HepG2 (cell line): ENCODE results near the gene SFTPB. TPM values are rescaled to one million over a fixed set of nuclear protein-coding genes. Genes with fewer than 3 reads are reported as not detected.

Source experiments
- ATAC-seq: fragments of 200-7000 bp; cut with Tn5 transposase; 3 replicates; pipeline ENCODE4 v1.9.1; 2020; ENCODE audit warnings: mild to moderate bottlenecking, moderate library complexity
- BruUV-seq: library from RNA; stranded (reverse); fragments of 400-500 nt; replicated peaks from 2 replicates; lab custom pipeline; 2021; lab: Mats Ljungman, UMichigan
- CTCF ChIA-PET: fragments of 300-600 bp; formaldehyde crosslinking; extraction: SDS; loops from one replicate; lab custom pipeline; 2021; ENCODE audit warnings: low total read pairs, inconsistent platforms, low intra/inter-chr PET ratio; lab: Yijun Ruan, JAX
- POLR2A ChIA-PET: fragments of 350-600 bp; sonication (Branson Sonifier 250); formaldehyde crosslinking; loops from one replicate; lab custom pipeline; 2020; ENCODE audit warnings: antibody characterized with exemption, inconsistent platforms; lab: Yijun Ruan, JAX
- DNase-seq: peaks from one replicate; pipeline ENCODE4 v3.0.0-alpha.2; 2015; ENCODE audit warnings: low spot score
- FAIRE-seq: peaks from 3 replicates; lab custom pipeline; 2011; peaks lifted over from hg19 to GRCh38; lab: Jason Lieb, UNC
- H2AFZ ChIP-seq: one replicate; pipeline ENCODE4 v1.6.1; 2011; ENCODE audit warnings: low read length, inconsistent platforms
- H3K27ac ChIP-seq: fragments of 300-600 bp; 3 replicates; pipeline ENCODE4 v1.8.0; 2011; ENCODE audit warnings: mixed run types, mild to moderate bottlenecking, mixed read lengths, low read length, inconsistent platforms; ENCODE audit not compliant: insufficient read depth; ENCODE audit errors: extremely low read length
- H3K27me3 ChIP-seq, 2 experiments: fragments of 200-600 bp in 1 of 2; 2 replicates in 1 of 2; 3 replicates in 1 of 2; pipeline versions ENCODE4 v1.6.0 to v1.8.0; 2011; ENCODE audit warnings: low read length in 2 of 2, mild to moderate bottlenecking in 2 of 2, moderate library complexity in 2 of 2, inconsistent platforms in 1 of 2; ENCODE audit not compliant: insufficient read depth in 2 of 2, control insufficient read depth in 1 of 2
- H3K36me3 ChIP-seq, 2 experiments: fragments of 200-600 bp in 1 of 2; replicated peaks in 1 of 2; 2 replicates in 1 of 2; 3 replicates in 1 of 2; pipeline versions ENCODE4 v1.5.1 to v1.8.0; 2011; ENCODE audit warnings: low read length in 2 of 2, inconsistent platforms in 1 of 2; ENCODE audit not compliant: insufficient read depth in 2 of 2, control insufficient read depth in 1 of 2
- H3K4me1 ChIP-seq: 2 replicates; pipeline ENCODE4 v1.5.1; 2012; ENCODE audit warnings: low read length, inconsistent platforms; ENCODE audit not compliant: insufficient read depth
- H3K4me2 ChIP-seq: 2 replicates; pipeline ENCODE4 v1.6.0; 2011; ENCODE audit warnings: low read depth, low read length, inconsistent platforms
- H3K4me3 ChIP-seq, 3 experiments: fragments of 200-600 bp in 1 of 3; sonication (generic), shearing (Covaris generic) in 1 of 3; replicated peaks in 1 of 3; 2 replicates each; pipeline ENCODE4 v1.5.1; 2011 to 2016; ENCODE audit warnings: low read length in 3 of 3, inconsistent platforms in 2 of 3, low read depth in 2 of 3, mild to moderate bottlenecking in 2 of 3, control low read depth in 1 of 3, mixed read lengths in 1 of 3; ENCODE audit not compliant: insufficient read depth in 1 of 3
- H3K79me2 ChIP-seq: one replicate; pipeline ENCODE4 v1.6.1; 2011; ENCODE audit warnings: low read length, inconsistent platforms; ENCODE audit not compliant: insufficient read depth
- H3K9ac ChIP-seq: 2 replicates; pipeline ENCODE4 v1.6.0; 2011; ENCODE audit warnings: mild to moderate bottlenecking, low read depth, low read length, inconsistent platforms; ENCODE audit not compliant: insufficient read depth
- H3K9me3 ChIP-seq: 2 replicates; pipeline ENCODE4 v1.5.1; 2012; ENCODE audit warnings: mild to moderate bottlenecking, low read length
- H4K20me1 ChIP-seq: 2 replicates; pipeline ENCODE4 v1.6.0; 2011; ENCODE audit warnings: inconsistent platforms, mild to moderate bottlenecking, low read length, moderate library complexity; ENCODE audit not compliant: insufficient read depth
- DNMT3B ChIP-seq: conservative IDR thresholded peaks from 2 replicates; pipeline ENCODE4 v1.6.1; 2016; ENCODE audit warnings: missing biosample characterization, control low read depth
- GATAD2A ChIP-seq: IDR thresholded peaks from 2 replicates; pipeline ENCODE4 v1.6.1; 2016
- HCFC1 ChIP-seq: fragments of 150-350 bp; IDR thresholded peaks from 2 replicates; pipeline ENCODE4 v1.6.1; 2014; ENCODE audit warnings: low read depth, low read length
- HES4 ChIP-seq: sonication (generic); formaldehyde crosslinking; IDR thresholded peaks from 2 replicates; pipeline ENCODE4 v1.9.0; 2021; ENCODE audit warnings: mild to moderate bottlenecking, missing genetic modification reagents, borderline replicate concordance
- SMARCE1 ChIP-seq: fragments of 450-650 bp; IDR thresholded peaks from 2 replicates; pipeline ENCODE4 v1.6.1; 2017; ENCODE audit warnings: borderline replicate concordance
- SRSF1 ChIP-seq: fragments of 200-400 bp; formaldehyde crosslinking; optimal IDR thresholded peaks from 2 replicates; pipeline ENCODE3; 2017; ENCODE audit warnings: mild to moderate bottlenecking, low read depth, low read length, moderate library complexity
- ZNF570 ChIP-seq: sonication (generic); formaldehyde crosslinking; IDR thresholded peaks from 2 replicates; pipeline ENCODE4 v1.4.0; 2020; ENCODE audit warnings: mild to moderate bottlenecking, missing genetic modification reagents, borderline replicate concordance
- ZNF616 ChIP-seq: sonication (generic); formaldehyde crosslinking; IDR thresholded peaks from 2 replicates; pipeline ENCODE4 v1.5.0; 2020; ENCODE audit warnings: low read depth, mild to moderate bottlenecking, missing genetic modification reagents
- WGBS: methylation state at CpG from one replicate; pipeline ENCODE4 v1.1.6; 2017; ENCODE audit warnings: low lambda C conversion rate; 5-methylcytosine and 5-hydroxymethylcytosine counted together
- in situ Hi-C: cut with HindIII; loops from 2 replicates; pipeline ENCODE4 v1.10.0; 2017; ENCODE audit warnings: low pct_unique_long_range_greater_than_20kb; ENCODE audit not compliant: extremely low pct_ligation_motif_present
- intact Hi-C: fragments of 100-400 bp; cut with micrococcal nuclease; formaldehyde crosslinking; loops from one replicate; pipeline ENCODE4 v1.10.0; 2022; ENCODE audit not compliant: unreplicated experiment
- polyA plus RNA-seq, 8 experiments: library from polyadenylated mRNA; depleted of rRNA in 3 of 8; stranded (reverse) in 7 of 8; unstranded in 1 of 8; fragments of >200 nt; fragmentation: Illumina TruSeq in 4 of 8; extraction: Trizol in 4 of 8; gene quantifications; 2 replicates each; pipeline versions ENCODE4 v1.2.1 to v1.2.3, GENCODE V29; 2011 to 2016; ENCODE audit warnings: low read depth in 4 of 8, missing spikeins in 1 of 8, mixed read lengths in 1 of 8; ENCODE audit not compliant: insufficient read depth in 1 of 8
- total RNA-seq, 5 experiments: library from RNA; depleted of rRNA; stranded (reverse); fragments of >200 nt; fragmentation: Illumina TruSeq; extraction: Trizol; gene quantifications; 2 replicates each; pipeline ENCODE4 v1.2.3, GENCODE V29; 2016; ENCODE audit warnings: low read depth in 1 of 5
- TF ChIP-seq, protein P1 (sequence below): IDR thresholded peaks from 2 replicates; pipeline ENCODE4 v1.4.0; 2020; ENCODE audit warnings: mild to moderate bottlenecking, missing genetic modification reagents
- TF ChIP-seq, protein P2 (sequence below), 2 experiments: sonication (generic) in 1 of 2; formaldehyde crosslinking in 1 of 2; IDR thresholded peaks; 2 replicates each; pipeline versions ENCODE4 v1.4.0 to v1.6.1; 2016 to 2020; ENCODE audit warnings: borderline replicate concordance in 1 of 2, low read depth in 1 of 2, mild to moderate bottlenecking in 1 of 2, missing genetic modification reagents in 1 of 2
- TF ChIP-seq, protein P3 (sequence below): sonication (generic); formaldehyde crosslinking; IDR thresholded peaks from 2 replicates; pipeline ENCODE4 v1.4.0; 2020; ENCODE audit warnings: missing genetic modification reagents, borderline replicate concordance

Gene SFTPB
- total and polyA plus RNA-seq, 2 of the 13 experiments (the other 11 are each of a cell fraction or from before 2014, with no cell fraction given) = not detected

DNA sequence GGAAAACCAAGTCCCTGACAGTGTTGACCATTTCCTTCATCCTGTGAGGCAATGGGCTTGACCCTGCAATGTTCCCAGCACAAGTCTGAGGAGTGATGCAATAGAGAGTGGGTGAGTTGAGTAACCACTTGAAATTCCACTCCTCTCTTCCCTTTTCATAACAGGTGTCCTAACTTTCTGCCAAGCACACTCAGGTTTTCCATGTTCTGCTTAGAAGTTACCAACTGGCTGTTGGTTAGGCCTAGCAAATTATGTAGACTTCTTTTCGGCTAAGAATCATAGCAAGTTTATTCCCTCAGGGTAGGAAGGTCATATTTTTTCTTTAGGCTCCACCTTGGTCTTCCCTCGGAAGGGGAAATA is 37.7 kb upstream of the SFTPB start:
- H3K27me3 ChIP-seq = peaks cover 8 to 25% of the 10 kb centered on the region in 2 experiments; a peak in 4 of 5 replicates
- WGBS = 73% methylated on average over 2 of the region's 2 CpGs
- no peak overlapping the region for H3K4me2 ChIP-seq
- ChIA-PET POLR2A (no interaction called here), CTCF (interaction anchor here (3.9 kb wide), 1 partner anchor 26 kb away, joined by 36 read pairs; no protein-coding TSS in a partner anchor)
- H2AFZ ChIP-seq = no peak overlapping the region
- H3K79me2 ChIP-seq = no peaks in the 10 kb centered on the region
- no peak overlapping the region for H3K27ac ChIP-seq
- DNase-seq = peak; percentile 65
- H3K4me3 ChIP-seq = no peak overlapping the region
- no TSS peak for BruUV-seq
- intact Hi-C loops = no loop called here
- no peak overlapping the region for H3K9ac ChIP-seq
- FAIRE-seq = peak; percentile 85
- peaks cover 3% of the 10 kb centered on the region for H3K4me1 ChIP-seq
- H3K36me3 ChIP-seq = no peaks in the 10 kb centered on the region
- peak; percentile 54 for ATAC-seq
- in situ Hi-C loops = no loop called here
- H3K9me3 ChIP-seq = no peaks in the 10 kb centered on the region
- H4K20me1 ChIP-seq = no peaks in the 10 kb centered on the region
- TF ChIP-seq GATAD2A (CRISPR knock-in tag) (peak; percentile 91), DNMT3B (CRISPR knock-in tag) (no peak), ZNF616 (CRISPR knock-in tag) (no peak), HES4 (no peak), SMARCE1 (no peak), HCFC1 (no peak), ZNF570 (CRISPR knock-in tag) (no peak), SRSF1 (no peak)
- TF ChIP-seq, protein P1, sequence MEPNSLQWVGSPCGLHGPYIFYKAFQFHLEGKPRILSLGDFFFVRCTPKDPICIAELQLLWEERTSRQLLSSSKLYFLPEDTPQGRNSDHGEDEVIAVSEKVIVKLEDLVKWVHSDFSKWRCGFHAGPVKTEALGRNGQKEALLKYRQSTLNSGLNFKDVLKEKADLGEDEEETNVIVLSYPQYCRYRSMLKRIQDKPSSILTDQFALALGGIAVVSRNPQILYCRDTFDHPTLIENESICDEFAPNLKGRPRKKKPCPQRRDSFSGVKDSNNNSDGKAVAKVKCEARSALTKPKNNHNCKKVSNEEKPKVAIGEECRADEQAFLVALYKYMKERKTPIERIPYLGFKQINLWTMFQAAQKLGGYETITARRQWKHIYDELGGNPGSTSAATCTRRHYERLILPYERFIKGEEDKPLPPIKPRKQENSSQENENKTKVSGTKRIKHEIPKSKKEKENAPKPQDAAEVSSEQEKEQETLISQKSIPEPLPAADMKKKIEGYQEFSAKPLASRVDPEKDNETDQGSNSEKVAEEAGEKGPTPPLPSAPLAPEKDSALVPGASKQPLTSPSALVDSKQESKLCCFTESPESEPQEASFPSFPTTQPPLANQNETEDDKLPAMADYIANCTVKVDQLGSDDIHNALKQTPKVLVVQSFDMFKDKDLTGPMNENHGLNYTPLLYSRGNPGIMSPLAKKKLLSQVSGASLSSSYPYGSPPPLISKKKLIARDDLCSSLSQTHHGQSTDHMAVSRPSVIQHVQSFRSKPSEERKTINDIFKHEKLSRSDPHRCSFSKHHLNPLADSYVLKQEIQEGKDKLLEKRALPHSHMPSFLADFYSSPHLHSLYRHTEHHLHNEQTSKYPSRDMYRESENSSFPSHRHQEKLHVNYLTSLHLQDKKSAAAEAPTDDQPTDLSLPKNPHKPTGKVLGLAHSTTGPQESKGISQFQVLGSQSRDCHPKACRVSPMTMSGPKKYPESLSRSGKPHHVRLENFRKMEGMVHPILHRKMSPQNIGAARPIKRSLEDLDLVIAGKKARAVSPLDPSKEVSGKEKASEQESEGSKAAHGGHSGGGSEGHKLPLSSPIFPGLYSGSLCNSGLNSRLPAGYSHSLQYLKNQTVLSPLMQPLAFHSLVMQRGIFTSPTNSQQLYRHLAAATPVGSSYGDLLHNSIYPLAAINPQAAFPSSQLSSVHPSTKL (CRISPR knock-in tag) = peak; percentile 67
- TF ChIP-seq, protein P2, sequence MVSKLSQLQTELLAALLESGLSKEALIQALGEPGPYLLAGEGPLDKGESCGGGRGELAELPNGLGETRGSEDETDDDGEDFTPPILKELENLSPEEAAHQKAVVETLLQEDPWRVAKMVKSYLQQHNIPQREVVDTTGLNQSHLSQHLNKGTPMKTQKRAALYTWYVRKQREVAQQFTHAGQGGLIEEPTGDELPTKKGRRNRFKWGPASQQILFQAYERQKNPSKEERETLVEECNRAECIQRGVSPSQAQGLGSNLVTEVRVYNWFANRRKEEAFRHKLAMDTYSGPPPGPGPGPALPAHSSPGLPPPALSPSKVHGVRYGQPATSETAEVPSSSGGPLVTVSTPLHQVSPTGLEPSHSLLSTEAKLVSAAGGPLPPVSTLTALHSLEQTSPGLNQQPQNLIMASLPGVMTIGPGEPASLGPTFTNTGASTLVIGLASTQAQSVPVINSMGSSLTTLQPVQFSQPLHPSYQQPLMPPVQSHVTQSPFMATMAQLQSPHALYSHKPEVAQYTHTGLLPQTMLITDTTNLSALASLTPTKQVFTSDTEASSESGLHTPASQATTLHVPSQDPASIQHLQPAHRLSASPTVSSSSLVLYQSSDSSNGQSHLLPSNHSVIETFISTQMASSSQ (IDR thresholded peaks at IDR 0.05; ENCODE audit: low read depth) = no peak
- TF ChIP-seq, protein P2 (CRISPR knock-in tag; IDR thresholded peaks at IDR 0.05; ENCODE audit: borderline replicate concordance) = no peak
- TF ChIP-seq, protein P3, sequence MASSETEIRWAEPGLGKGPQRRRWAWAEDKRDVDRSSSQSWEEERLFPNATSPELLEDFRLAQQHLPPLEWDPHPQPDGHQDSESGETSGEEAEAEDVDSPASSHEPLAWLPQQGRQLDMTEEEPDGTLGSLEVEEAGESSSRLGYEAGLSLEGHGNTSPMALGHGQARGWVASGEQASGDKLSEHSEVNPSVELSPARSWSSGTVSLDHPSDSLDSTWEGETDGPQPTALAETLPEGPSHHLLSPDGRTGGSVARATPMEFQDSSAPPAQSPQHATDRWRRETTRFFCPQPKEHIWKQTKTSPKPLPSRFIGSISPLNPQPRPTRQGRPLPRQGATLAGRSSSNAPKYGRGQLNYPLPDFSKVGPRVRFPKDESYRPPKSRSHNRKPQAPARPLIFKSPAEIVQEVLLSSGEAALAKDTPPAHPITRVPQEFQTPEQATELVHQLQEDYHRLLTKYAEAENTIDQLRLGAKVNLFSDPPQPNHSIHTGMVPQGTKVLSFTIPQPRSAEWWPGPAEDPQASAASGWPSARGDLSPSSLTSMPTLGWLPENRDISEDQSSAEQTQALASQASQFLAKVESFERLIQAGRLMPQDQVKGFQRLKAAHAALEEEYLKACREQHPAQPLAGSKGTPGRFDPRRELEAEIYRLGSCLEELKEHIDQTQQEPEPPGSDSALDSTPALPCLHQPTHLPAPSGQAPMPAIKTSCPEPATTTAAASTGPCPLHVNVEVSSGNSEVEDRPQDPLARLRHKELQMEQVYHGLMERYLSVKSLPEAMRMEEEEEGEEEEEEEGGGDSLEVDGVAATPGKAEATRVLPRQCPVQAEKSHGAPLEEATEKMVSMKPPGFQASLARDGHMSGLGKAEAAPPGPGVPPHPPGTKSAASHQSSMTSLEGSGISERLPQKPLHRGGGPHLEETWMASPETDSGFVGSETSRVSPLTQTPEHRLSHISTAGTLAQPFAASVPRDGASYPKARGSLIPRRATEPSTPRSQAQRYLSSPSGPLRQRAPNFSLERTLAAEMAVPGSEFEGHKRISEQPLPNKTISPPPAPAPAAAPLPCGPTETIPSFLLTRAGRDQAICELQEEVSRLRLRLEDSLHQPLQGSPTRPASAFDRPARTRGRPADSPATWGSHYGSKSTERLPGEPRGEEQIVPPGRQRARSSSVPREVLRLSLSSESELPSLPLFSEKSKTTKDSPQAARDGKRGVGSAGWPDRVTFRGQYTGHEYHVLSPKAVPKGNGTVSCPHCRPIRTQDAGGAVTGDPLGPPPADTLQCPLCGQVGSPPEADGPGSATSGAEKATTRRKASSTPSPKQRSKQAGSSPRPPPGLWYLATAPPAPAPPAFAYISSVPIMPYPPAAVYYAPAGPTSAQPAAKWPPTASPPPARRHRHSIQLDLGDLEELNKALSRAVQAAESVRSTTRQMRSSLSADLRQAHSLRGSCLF (CRISPR knock-in tag) = no peak
